ENCODE results near the gene PCDHB14.

PCDHB14 gene

DNA sequence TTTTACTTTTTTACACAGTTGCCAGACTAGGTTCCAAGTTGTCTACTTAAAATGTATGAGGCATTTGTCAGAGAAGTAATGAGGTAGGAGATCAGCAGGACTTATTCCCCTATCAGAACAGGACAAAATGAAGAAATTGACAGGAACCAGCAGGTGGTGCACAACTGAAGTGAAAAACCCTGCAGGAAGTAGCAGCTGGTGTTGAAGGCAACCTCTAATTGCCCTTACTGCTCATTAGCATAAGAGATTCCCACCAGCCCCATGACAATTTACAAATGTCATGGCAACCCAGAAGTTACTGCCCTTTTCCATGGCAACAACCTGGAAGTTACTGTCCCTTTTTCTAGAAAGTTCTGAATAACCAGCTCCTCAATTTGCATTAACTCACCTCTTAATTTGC lies 27.4 kb downstream of the PCDHB14 start (continued):
- TF ChIP-seq REST (tag by site-specific recombination; IDR thresholded peaks at IDR 0.05) (no peak), ZFP69B (tag by site-specific recombination; IDR thresholded peaks at IDR 0.05) (no peak), ZNF341 (tag by site-specific recombination; IDR thresholded peaks at IDR 0.05; ENCODE audit: low read depth) (no peak), ZNF747 (tag by site-specific recombination; IDR thresholded peaks at IDR 0.05) (no peak), ZNF664 (tag by site-specific recombination; IDR thresholded peaks at IDR 0.05) (no peak)
- TF ChIP-seq, protein P1, sequence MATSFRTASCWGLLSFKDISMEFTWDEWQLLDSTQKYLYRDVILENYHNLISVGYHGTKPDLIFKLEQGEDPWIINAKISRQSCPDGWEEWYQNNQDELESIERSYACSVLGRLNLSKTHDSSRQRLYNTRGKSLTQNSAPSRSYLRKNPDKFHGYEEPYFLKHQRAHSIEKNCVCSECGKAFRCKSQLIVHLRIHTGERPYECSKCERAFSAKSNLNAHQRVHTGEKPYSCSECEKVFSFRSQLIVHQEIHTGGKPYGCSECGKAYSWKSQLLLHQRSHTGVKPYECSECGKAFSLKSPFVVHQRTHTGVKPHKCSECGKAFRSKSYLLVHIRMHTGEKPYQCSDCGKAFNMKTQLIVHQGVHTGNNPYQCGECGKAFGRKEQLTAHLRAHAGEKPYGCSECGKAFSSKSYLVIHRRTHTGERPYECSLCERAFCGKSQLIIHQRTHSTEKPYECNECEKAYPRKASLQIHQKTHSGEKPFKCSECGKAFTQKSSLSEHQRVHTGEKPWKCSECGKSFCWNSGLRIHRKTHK (tag by site-specific recombination; IDR thresholded peaks at IDR 0.05), result no peak

DNA sequence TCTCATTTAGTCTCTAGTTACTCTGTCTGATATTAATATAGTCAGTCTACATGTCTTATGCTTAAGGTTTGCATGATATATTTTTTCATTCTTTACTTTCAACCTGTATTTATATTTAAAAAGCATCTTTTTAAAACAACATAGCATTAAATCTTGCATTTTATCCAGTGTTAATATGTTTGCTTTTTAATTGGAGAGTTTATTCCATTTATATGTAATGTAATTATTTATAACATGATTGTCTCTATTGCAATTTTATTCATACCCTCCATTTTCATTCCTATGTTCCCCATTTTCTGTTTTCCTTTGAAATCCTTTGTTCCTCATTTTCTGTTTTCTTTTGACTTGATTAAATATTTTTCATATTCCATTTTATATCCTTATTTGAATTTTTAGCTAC lies 35.3 kb downstream of the PCDHB14 start:
- Histone ChIP-seq H3K27ac (ENCODE audit: extremely low read depth, low read depth, low read length) (no peak overlapping the region), H3K4me1 (ENCODE audit: control insufficient read depth, insufficient read depth, low read length) (no peaks in the 10 kb centered on the region), H3K36me3 (ENCODE audit: control insufficient read depth in 2 of 2, insufficient read depth in 1 of 2, low read length in 2 of 2) (no peaks in the 10 kb centered on the region), H3K4me3 (ENCODE audit: low read depth, low read length) (no peak overlapping the region), H3K9me3 (ENCODE audit: control insufficient read depth, insufficient read depth, low read depth, low read length) (no peaks in the 10 kb centered on the region; the same call in 1 of the 2 replicates)
- TF ChIP-seq ZNF175 (tag by site-specific recombination; IDR thresholded peaks at IDR 0.05), result no peak
- TF ChIP-seq GLIS1 (tag by site-specific recombination; IDR thresholded peaks at IDR 0.05), result no peak
- TF ChIP-seq ZFP41 (tag by site-specific recombination; IDR thresholded peaks at IDR 0.05; ENCODE audit: borderline replicate concordance), result no peak
- no peak for TF ChIP-seq ZNF423 (tag by site-specific recombination; IDR thresholded peaks at IDR 0.05)
- TF ChIP-seq ZEB2 (tag by site-specific recombination; IDR thresholded peaks at IDR 0.05), result no peak
- POLR2A ChIA-PET, result no interaction called here
- CTCF ChIA-PET, result interaction anchor here (0.6 kb wide), 1 partner anchor 9 kb away, joined by 3 read pairs; no protein-coding TSS in a partner anchor

DNA sequence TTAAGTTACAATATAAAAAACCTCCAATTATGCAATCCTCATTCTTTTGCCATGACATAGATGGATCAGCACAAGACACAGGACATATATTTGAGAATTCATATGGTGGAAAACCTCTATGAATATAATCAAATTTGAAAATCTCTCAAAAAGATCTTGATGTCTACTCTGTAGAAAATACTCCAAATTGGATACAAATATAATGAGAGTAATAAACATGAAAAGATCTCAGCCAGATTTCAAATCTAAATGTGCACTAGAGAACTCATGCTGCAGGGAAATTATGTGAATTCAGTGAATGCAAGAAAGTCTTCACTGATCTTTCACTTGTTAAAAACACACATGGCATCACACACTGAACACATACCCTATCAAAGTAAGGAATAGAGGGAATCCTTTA lies 35.8 kb downstream of the PCDHB14 start:
- Histone ChIP-seq H3K27ac (ENCODE audit: extremely low read depth, low read depth, low read length) (no peak overlapping the region), H3K36me3 (ENCODE audit: control insufficient read depth in 2 of 2, insufficient read depth in 1 of 2, low read length in 2 of 2) (no peaks in the 10 kb centered on the region), H3K4me1 (ENCODE audit: control insufficient read depth, insufficient read depth, low read length) (no peaks in the 10 kb centered on the region), H3K4me3 (ENCODE audit: low read depth, low read length) (no peak overlapping the region), H3K9me3 (ENCODE audit: control insufficient read depth, insufficient read depth, low read depth, low read length) (no peaks in the 10 kb centered on the region; the same call in 1 of the 2 replicates)
- ChIA-PET CTCF (no interaction called here), POLR2A (no interaction called here)
- no peak for TF ChIP-seq ZNF112 (tag by site-specific recombination; IDR thresholded peaks at IDR 0.05)
- no peak for TF ChIP-seq YY1 (tag by site-specific recombination; IDR thresholded peaks at IDR 0.05)
- no peak for TF ChIP-seq ZNF155 (tag by site-specific recombination; IDR thresholded peaks at IDR 0.05)
- TF ChIP-seq ZNF274 (IDR thresholded peaks at IDR 0.05; ENCODE audit: low read length), result peak; percentile 85
- peak; percentile 76; the same call in 1 of the 2 replicates for TF ChIP-seq ZNF274 (tag by site-specific recombination; IDR thresholded peaks at IDR 0.05; ENCODE audit: borderline replicate concordance)
- TF ChIP-seq SETDB1 (IDR thresholded peaks at IDR 0.05; ENCODE audit: insufficient read length, low read length), result peak; percentile 61
- no peak for TF ChIP-seq ZXDB (tag by site-specific recombination; IDR thresholded peaks at IDR 0.05)
- no peak for TF ChIP-seq ZNF266 (tag by site-specific recombination; IDR thresholded peaks at IDR 0.05; ENCODE audit: low read depth)
- TF ChIP-seq ZNF423 (tag by site-specific recombination; IDR thresholded peaks at IDR 0.05), result no peak

All from HEK293 (cell line).